ENCODE results near the gene OR51B5.
A peak's percentile ranks its signal among the peaks of the same experiment; 100 is the strongest.
"Not testable (repeated sequence)": the region's sequence is repeated elsewhere in the genome, so short reads cannot be mapped to it uniquely, and the experiment has no call there.

Gene OR51B5

GRCh38 chr11:5343474-5344335, at the start of gene OR51B5:
TSS of gene OR51B5 (minus strand) at chr11:5343524. CDS start at chr11:5343524, 0 bp downstream.
- DNase-seq (ENCODE audit: low spot score), result no peak

DNA sequence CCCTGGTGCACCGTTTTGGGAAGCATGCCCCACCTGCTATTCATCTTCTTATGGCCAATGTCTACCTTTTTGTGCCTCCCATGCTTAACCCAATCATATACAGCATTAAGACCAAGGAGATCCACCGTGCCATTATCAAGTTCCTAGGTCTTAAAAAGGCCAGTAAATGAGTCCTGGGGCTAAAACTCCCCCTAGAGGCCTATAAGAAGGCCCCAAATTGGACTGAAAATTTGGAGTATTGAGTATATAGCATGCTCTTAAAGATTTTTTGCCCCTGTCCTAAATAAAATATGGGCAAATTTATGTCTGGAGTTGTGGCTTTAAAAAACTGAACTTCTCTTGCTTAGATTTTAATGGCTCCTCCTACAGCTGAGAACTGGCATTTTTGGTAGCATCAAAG, 46.9 kb upstream of the OR51B5 start:
- no peak for DNase-seq (ENCODE audit: low spot score)

GRCh38 chr11:5384335-5384734, 41.0 kb upstream of the OR51B5 start:
- no peak for DNase-seq (ENCODE audit: low spot score)

DNA sequence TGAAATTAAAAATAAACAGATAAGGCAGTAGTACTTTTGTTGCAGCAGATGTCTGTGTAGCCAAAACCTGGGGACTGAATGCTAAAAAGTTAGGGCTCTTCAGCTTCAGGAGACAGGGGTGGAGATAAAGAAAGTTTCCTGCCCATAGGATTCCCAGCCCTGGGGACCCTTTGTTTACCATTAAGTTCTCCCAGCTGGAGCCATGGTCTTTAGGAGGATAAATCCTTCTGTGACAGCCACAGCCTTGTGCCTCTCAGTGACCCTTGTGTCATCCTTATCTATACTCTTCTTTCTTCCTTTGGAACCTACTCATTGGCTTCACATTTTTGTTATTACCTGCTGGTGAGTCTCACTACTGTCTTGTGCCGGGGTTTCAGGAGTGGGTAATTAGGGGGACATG, 40.3 kb upstream of the OR51B5 start, which contains the start of gene OR51M1:
OR51M1 (plus strand) TSS at position 237 of the 400 bp plus-strand sequence. CDS start 5,587 bp downstream, outside the sequence.
- no peak for DNase-seq (ENCODE audit: low spot score)

DNA sequence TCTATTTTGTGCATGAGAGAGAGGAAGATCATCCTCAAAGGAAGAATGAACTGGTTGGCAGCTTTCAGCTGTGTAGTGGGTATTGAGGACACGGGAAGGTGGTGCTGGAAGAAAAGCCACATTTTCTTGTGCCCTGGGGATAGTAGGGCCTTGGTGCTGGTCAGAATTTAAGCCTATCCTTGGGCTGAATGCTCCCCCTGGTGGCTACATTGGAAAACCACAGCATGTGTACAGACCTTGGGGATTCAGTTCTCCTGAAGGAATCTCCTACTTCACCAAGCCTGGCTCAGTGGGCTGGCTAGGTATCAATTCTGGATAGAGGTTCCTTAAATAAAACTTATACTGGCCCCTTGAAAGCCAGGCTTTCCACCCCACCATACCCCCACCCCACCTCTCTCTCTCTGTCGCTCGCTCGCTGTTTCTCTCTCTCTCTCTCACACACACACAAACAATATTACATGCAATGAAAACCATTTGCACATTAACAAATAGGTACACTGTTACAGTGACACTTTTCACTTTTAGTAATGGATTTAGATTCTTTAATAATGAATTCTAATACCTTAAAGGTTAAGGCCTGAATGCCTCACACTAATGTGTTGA, 37.5 kb upstream of the OR51B5 start:
- DNase-seq (ENCODE audit: low spot score), result peak; percentile 51

DNA sequence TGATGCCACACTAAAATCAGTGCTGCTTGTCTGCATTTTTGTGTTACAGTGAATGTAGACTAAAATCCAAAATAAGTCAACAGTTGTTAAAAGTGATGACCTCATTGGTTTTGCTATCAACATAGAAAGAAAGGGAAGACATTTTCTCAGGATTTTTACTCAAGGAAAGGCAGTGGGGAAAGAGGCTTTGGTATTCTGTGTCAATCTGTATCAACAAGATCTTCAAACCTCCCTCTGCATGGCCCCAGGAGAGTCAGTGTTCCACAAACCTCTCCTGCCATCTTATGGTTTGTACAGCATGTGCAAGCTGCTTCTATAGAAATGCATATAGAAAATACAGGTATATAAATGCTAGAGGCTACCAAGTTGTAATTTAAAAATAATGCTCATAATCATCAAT, 26.5 kb upstream of the OR51B5 start:
- no peak for DNase-seq (ENCODE audit: low spot score)

GRCh38 chr11:5368502-5369043, 25.2 kb upstream of the OR51B5 start:
- no peak for DNase-seq (ENCODE audit: low spot score)

DNA sequence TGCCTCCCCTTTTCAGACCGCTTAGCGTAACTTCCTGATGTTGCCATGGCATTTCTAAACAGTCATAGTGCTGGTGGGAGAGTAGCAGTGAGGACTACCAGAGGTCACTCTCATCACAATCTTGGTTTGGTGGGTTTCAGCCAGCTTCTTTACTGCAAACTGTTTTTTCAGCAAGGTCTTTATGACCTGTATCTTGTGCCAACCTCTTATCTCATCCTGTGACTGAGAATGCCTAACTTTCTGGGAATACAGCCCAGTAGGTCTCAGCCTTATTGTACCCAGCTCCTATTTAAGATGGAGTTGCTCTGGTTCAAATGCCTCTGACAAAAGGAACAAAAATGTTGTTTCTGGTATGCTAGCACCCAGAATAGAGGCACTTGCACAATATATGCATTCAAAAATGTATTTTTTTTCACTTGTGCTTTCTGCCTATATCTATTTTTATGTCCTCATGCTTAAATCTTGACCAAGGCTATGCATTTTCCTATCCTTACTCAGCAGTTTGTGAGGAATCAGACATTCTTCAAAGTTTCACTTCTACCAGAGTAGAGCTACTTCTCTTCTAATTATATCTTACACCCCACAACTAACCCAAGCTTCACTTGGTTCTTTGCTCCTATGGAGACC, 24.2 kb upstream of the OR51B5 start:
- DNase-seq (ENCODE audit: low spot score), result no peak

GRCh38 chr11:5366856-5367255, 23.5 kb upstream of the OR51B5 start:
- no peak for DNase-seq (ENCODE audit: low spot score)

- DNase-seq (ENCODE audit: low spot score), result not testable (repeated sequence)
Measured at GRCh38 chr11:5366365-5366764, 23.0 kb upstream of the OR51B5 start.

- no peak for DNase-seq (ENCODE audit: low spot score)
Measured at GRCh38 chr11:5364214-5364613, 20.9 kb upstream of the OR51B5 start.

GRCh38 chr11:5363679-5364078, 20.4 kb upstream of the OR51B5 start:
- DNase-seq (ENCODE audit: low spot score), result no peak

DNA sequence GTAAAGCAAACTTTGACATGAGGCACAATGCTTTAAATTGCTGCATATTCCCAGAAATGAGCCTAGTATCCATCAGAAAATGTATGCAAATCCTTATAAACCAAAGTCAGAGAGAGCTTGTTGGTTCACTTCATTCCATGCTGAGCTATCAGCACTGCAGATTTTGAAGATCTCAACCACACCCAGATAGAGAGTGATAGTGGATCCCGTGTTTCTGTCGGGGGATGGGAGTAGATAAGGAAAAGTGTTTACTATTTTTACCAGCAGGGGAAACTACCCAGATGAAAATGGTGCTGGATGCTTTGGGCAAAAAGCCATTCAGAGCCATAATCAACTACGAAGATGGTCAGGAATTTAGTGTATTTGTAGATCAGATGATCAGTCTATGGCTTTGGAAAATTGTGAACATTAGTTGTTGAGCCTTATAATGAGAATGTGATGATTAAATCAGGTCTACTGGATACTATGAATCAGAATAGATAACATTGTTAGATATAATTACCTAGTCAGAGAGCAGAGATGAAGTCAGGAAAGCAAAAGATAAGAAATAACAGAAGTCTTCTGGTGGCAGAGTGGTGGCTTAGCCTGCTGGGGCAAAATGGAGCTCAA, 18.8 kb upstream of the OR51B5 start:
- DNase-seq (ENCODE audit: low spot score), result no peak

DNA sequence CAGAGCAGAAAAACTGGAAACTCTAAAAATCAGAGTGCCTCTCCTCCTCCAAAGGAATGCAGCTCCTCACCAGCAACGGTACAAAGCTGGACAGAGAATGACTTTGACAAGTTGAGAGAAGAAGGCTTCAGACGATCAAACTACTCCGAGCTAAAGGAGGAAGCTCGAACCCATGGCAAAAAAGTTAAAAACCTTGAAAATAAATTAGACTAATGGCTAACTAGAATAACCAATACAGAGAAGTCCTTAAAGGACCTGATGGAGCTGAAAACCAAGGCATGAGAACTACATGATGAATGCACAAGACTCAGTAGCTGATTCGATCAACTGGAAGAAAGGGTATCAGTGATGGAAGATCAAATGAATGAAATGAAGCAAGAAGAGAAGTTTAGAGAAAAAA, 12.7 kb upstream of the OR51B5 start:
- DNase-seq (ENCODE audit: low spot score), result not testable (repeated sequence)

DNA sequence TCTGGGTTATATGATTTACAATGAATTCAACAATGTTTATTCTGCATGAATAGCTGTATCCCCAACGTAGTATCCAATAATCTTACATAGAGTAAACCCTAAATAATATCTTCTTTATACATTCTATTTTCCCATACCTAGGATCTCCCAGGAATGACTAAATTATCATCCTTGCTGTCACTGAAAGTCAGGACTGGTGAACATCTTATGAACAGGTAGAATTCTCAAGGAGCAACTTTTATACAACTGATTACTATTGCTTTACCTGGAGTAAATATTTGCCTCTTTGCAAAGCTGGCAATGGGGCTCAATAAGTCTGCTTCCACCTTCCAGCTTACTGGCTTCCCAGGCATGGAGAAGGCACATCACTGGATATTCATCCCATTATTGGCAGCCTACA, 7.9 kb upstream of the OR51B5 start, which contains the start of gene OR51B6:
OR51B6 (plus strand) TSS at position 301 of the 400 bp plus-strand sequence; CDS start at position 301, 0 bp downstream.
- no peak for DNase-seq (ENCODE audit: low spot score)

DNA sequence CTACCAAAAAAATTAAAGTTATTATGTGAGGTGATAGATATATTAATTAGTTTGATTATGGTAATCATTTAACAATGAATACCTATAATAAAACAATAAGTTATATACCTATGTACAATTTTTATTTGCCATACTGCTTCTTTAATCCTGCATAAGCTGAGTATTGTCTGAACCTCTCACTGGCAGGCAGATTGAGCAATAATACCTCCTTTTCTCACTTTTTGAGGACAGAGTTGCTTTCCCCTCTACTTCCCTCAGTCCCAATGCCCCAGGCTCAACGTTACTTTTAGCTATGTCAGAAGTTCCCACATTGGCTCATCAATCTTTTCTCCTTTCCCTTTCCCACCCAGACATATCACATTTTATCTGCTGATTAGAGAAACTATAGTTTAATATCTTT, 6.2 kb upstream of the OR51B5 start:
- DNase-seq (ENCODE audit: low spot score), result no peak

- DNase-seq (ENCODE audit: low spot score), result no peak
Measured at GRCh38 chr11:5348551-5349194, 5.3 kb upstream of the OR51B5 start.

GRCh38 chr11:5345831-5346230, 2.5 kb upstream of the OR51B5 start:
- DNase-seq (ENCODE audit: low spot score), result no peak

DNA sequence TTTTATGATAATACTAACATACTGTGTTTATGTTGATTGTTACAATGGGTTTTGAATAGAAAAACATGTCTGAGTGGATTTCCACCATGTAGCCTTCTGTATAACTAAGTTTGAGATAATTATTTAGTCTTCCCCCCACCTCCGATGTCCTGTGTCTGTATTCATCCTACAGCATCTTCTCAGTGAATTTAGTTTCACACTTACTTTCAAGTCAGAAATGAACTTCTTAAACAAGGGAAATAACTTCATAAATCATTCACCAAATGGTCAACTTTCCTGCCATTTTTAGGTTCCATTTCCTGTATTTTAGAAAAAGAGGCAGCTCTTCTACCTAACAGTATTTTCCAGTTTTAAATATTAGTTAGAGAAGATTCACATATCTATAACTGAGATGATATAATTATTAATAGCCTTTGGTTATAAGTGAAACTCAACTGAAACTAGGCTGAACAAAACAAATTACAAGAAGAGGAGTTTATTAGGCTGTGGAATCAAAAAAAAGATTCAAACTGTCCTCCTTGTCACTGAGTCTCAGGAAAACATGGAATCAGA, 3.5 kb downstream of the OR51B5 start:
- DNase-seq (ENCODE audit: low spot score), result no peak

- DNase-seq (ENCODE audit: low spot score), result not testable (repeated sequence)
Measured at GRCh38 chr11:5337253-5337652, 6.1 kb downstream of the OR51B5 start.

GRCh38 chr11:5336331-5336730, 7.0 kb downstream of the OR51B5 start:
- no peak for DNase-seq (ENCODE audit: low spot score)

Measured in COLO829 (cell line).